NT2/D1 (cell line): ENCODE results near the gene QSOX2.

Experiments
- DNase-seq: peaks from one replicate; pipeline ENCODE4 v3.0.0-alpha.2; 2011; ENCODE audit warnings: low read depth, low spot score
- H3K27me3 ChIP-seq: 2 replicates; pipeline ENCODE4 v1.6.0; 2011; ENCODE audit warnings: mild to moderate bottlenecking; ENCODE audit not compliant: insufficient read length, insufficient read depth
- H3K36me3 ChIP-seq: 2 replicates; pipeline ENCODE4 v1.6.1; 2011; ENCODE audit warnings: mild to moderate bottlenecking, low read length, mixed read lengths; ENCODE audit not compliant: insufficient read depth, insufficient read length
- H3K4me1 ChIP-seq: 2 replicates; pipeline ENCODE4 v1.5.1; 2011; ENCODE audit not compliant: insufficient read depth, insufficient read length
- H3K4me3 ChIP-seq: 2 replicates; pipeline ENCODE4 v1.5.1; 2011; ENCODE audit warnings: low read depth; ENCODE audit not compliant: insufficient read length
- H3K9ac ChIP-seq: 2 replicates; pipeline ENCODE4 v1.6.0; 2011; ENCODE audit warnings: low read depth; ENCODE audit not compliant: insufficient read length
- H3K9me3 ChIP-seq: 2 replicates; pipeline ENCODE4 v1.5.1; 2011; ENCODE audit warnings: mild to moderate bottlenecking, low read length; ENCODE audit not compliant: insufficient read depth
- SUZ12 ChIP-seq: IDR thresholded peaks from 2 replicates; pipeline ENCODE4 v1.6.1; 2011; ENCODE audit not compliant: insufficient read length, insufficient read depth; ENCODE audit errors: extremely low read depth
- YY1 ChIP-seq: IDR thresholded peaks from 2 replicates; pipeline ENCODE4 v1.6.1; 2011; ENCODE audit not compliant: insufficient read length, insufficient read depth
- ZNF274 ChIP-seq: IDR thresholded peaks from 2 replicates; pipeline ENCODE4 v1.6.1; 2011; ENCODE audit warnings: mild to moderate bottlenecking, low read depth, low read length

The QSOX2 gene

GRCh38 chr9:136218271-136218670 lies 27.3 kb downstream of the QSOX2 start:
- Histone ChIP-seq H3K36me3 (peaks cover 83% of the 10 kb centered on the region), H3K4me1 (no peaks in the 10 kb centered on the region), H3K9ac (no peak overlapping the region), H3K9me3 (peaks cover 18% of the 10 kb centered on the region; the same call in 1 of the 2 replicates), H3K27me3 (no peaks in the 10 kb centered on the region), H3K4me3 (no peak overlapping the region)
- DNase-seq, result no peak
- no peak for TF ChIP-seq SUZ12
- no peak for TF ChIP-seq YY1
- no peak for TF ChIP-seq ZNF274

- TF ChIP-seq ZNF274 (no peak), YY1 (no peak), SUZ12 (no peak)
- Histone ChIP-seq H3K36me3 (peaks cover 83% of the 10 kb centered on the region), H3K9me3 (peaks cover 18% of the 10 kb centered on the region; the same call in 1 of the 2 replicates), H3K27me3 (no peaks in the 10 kb centered on the region), H3K4me3 (no peak overlapping the region), H3K4me1 (no peaks in the 10 kb centered on the region), H3K9ac (no peak overlapping the region)
- no peak for DNase-seq
Measured at GRCh38 chr9:136216541-136217244, 28.9 kb downstream of the QSOX2 start.

- H3K4me1 ChIP-seq, result peaks cover 8% of the 10 kb centered on the region
- peaks cover 90% of the 10 kb centered on the region for H3K36me3 ChIP-seq
- peaks cover 18% of the 10 kb centered on the region; the same call in 1 of the 2 replicates for H3K9me3 ChIP-seq
- H3K27me3 ChIP-seq, result no peaks in the 10 kb centered on the region
- TF ChIP-seq SUZ12, result no peak
- no peak for TF ChIP-seq ZNF274
- no peak for TF ChIP-seq YY1
- H3K4me3 ChIP-seq, result no peak overlapping the region
- H3K9ac ChIP-seq, result no peak overlapping the region
- DNase-seq, result no peak
Measured at GRCh38 chr9:136213733-136214132, 31.9 kb downstream of the QSOX2 start.

GRCh38 chr9:136212345-136212950 lies 33.2 kb downstream of the QSOX2 start:
- Histone ChIP-seq H3K27me3 (no peaks in the 10 kb centered on the region), H3K4me1 (peaks cover 17% of the 10 kb centered on the region), H3K9ac (no peak overlapping the region), H3K4me3 (no peak overlapping the region), H3K9me3 (peaks cover 18% of the 10 kb centered on the region; the same call in 1 of the 2 replicates), H3K36me3 (peaks cover 92% of the 10 kb centered on the region)
- no peak for DNase-seq
- no peak for TF ChIP-seq YY1
- no peak for TF ChIP-seq SUZ12
- TF ChIP-seq ZNF274, result no peak

GRCh38 chr9:136211441-136212344 lies 33.9 kb downstream of the QSOX2 start:
- peaks cover 18% of the 10 kb centered on the region; the same call in 1 of the 2 replicates for H3K9me3 ChIP-seq
- no peaks in the 10 kb centered on the region for H3K27me3 ChIP-seq
- no peak overlapping the region for H3K4me3 ChIP-seq
- H3K9ac ChIP-seq, result peak overlapping the region; percentile 12
- DNase-seq, result no peak
- TF ChIP-seq SUZ12 (no peak), YY1 (no peak), ZNF274 (no peak)
- peaks cover 17% of the 10 kb centered on the region for H3K4me1 ChIP-seq
- H3K36me3 ChIP-seq, result peaks cover 88% of the 10 kb centered on the region

GRCh38 chr9:136211006-136211405 lies 34.6 kb downstream of the QSOX2 start:
- peaks cover under 1% of the 10 kb centered on the region for H3K27me3 ChIP-seq
- H3K9me3 ChIP-seq, result peaks cover 18% of the 10 kb centered on the region; the same call in 1 of the 2 replicates
- no peak overlapping the region for H3K9ac ChIP-seq
- no peak overlapping the region for H3K4me3 ChIP-seq
- peaks cover 86% of the 10 kb centered on the region for H3K36me3 ChIP-seq
- peaks cover 17% of the 10 kb centered on the region for H3K4me1 ChIP-seq
- TF ChIP-seq YY1, result no peak
- no peak for TF ChIP-seq SUZ12
- no peak for TF ChIP-seq ZNF274
- DNase-seq, result no peak

GRCh38 chr9:136210276-136210675 lies 35.3 kb downstream of the QSOX2 start:
- Histone ChIP-seq H3K9me3 (peaks cover 18% of the 10 kb centered on the region; the same call in 1 of the 2 replicates), H3K4me3 (no peak overlapping the region), H3K36me3 (peaks cover 85% of the 10 kb centered on the region), H3K9ac (no peak overlapping the region), H3K4me1 (peaks cover 17% of the 10 kb centered on the region), H3K27me3 (peaks cover 8% of the 10 kb centered on the region)
- TF ChIP-seq YY1, result no peak
- TF ChIP-seq ZNF274, result no peak
- no peak for DNase-seq
